Aorta (tissue), 5 donors: ENCODE data around the gene PHB1. TPM values are rescaled to one million over a fixed set of nuclear protein-coding genes. Genes with fewer than 3 reads are reported as not detected.
"Not testable (repeated sequence)": the region's sequence is repeated elsewhere in the genome, so short reads cannot be mapped to it uniquely, and the experiment has no call there.

ENCODE experiments used
- ATAC-seq: fragments of 200-7000 bp; cut with Tn5 transposase; one replicate; pipeline ENCODE4 v1.9.1; 2022; ENCODE audit warnings: moderate library complexity; ENCODE audit not compliant: low FRiP score
- DNase-seq, 2 donors: peaks; one replicate each; pipeline ENCODE4 v3.0.0-alpha.2; 2020
- H3K27ac ChIP-seq, 2 donors: one replicate each; pipeline ENCODE4 v1.5.1; 2013; ENCODE audit warnings: low read length in 2 of 2, mild to moderate bottlenecking in 2 of 2, moderate library complexity in 2 of 2, control low read depth in 1 of 2, inconsistent platforms in 1 of 2, low read depth in 1 of 2
- H3K27me3 ChIP-seq, 2 donors: one replicate each; pipeline ENCODE4 v1.6.1; 2013; ENCODE audit warnings: control low read depth in 1 of 2, low read length in 1 of 2, mild to moderate bottlenecking in 1 of 2, moderate library complexity in 1 of 2; ENCODE audit not compliant: insufficient read depth in 2 of 2, control insufficient read depth in 1 of 2
- H3K36me3 ChIP-seq, 2 donors: one replicate each; pipeline ENCODE4 v1.6.1; 2013; ENCODE audit warnings: control low read depth in 1 of 2, low read length in 1 of 2, mild to moderate bottlenecking in 1 of 2; ENCODE audit not compliant: insufficient read depth in 2 of 2, control insufficient read depth in 1 of 2
- H3K4me1 ChIP-seq, 2 donors: one replicate each; pipeline ENCODE4 v1.6.1; 2013; ENCODE audit warnings: low read length in 2 of 2, control low read depth in 1 of 2, mild to moderate bottlenecking in 1 of 2, moderate library complexity in 1 of 2; ENCODE audit not compliant: insufficient read depth in 2 of 2, control insufficient read depth in 1 of 2
- H3K4me3 ChIP-seq, 2 donors: one replicate each; pipeline ENCODE4 v1.5.1; 2013; ENCODE audit warnings: low read length in 2 of 2, control low read depth in 1 of 2, mild to moderate bottlenecking in 1 of 2
- H3K9me3 ChIP-seq: one replicate; pipeline ENCODE4 v1.6.1; 2013; ENCODE audit warnings: mild to moderate bottlenecking, low read length; ENCODE audit not compliant: control insufficient read depth
- WGBS, 2 donors: extraction: QIAGEN DNeasy Blood & Tissue Kit; methylation state at CpG; one replicate each; pipeline ENCODE4 v1.1.7; 2013; 5-methylcytosine and 5-hydroxymethylcytosine counted together
- intact Hi-C, 2 donors: fragments of 100-400 bp; cut with DNase I; formaldehyde crosslinking; loops; one replicate each; pipeline versions ENCODE4 v1.14.2 to v1.15.0; 2022
- polyA plus RNA-seq, 2 donors: library from polyadenylated mRNA; stranded (reverse); fragments of 200-250 nt; gene quantifications; one replicate each; pipeline ENCODE4 v1.2.3, GENCODE V29; 2013
- total RNA-seq, 2 donors: library from RNA; stranded (reverse); fragmentation: NEBNext Ultra II Directional; extraction: Animal tissue kit (Norgen Biotek cat#: 25700); gene quantifications; one replicate each; pipeline ENCODE4 v1.2.1, GENCODE V29; 2021
- donor health status: healthy with polysubstance abuse.
- donor health status: Bipolar disorder and iron deficiency.
- donor health status: DM: no; HTN: no; CAD: no.
- donor health status: DM: no; HTN: no; CAD: no.
- donor health status: DM: yes; HTN: yes; CAD: no.

Gene PHB1
- total and polyA plus RNA-seq, 4 donors = 67.9 to 91.3 (median 74.6) TPM

DNA sequence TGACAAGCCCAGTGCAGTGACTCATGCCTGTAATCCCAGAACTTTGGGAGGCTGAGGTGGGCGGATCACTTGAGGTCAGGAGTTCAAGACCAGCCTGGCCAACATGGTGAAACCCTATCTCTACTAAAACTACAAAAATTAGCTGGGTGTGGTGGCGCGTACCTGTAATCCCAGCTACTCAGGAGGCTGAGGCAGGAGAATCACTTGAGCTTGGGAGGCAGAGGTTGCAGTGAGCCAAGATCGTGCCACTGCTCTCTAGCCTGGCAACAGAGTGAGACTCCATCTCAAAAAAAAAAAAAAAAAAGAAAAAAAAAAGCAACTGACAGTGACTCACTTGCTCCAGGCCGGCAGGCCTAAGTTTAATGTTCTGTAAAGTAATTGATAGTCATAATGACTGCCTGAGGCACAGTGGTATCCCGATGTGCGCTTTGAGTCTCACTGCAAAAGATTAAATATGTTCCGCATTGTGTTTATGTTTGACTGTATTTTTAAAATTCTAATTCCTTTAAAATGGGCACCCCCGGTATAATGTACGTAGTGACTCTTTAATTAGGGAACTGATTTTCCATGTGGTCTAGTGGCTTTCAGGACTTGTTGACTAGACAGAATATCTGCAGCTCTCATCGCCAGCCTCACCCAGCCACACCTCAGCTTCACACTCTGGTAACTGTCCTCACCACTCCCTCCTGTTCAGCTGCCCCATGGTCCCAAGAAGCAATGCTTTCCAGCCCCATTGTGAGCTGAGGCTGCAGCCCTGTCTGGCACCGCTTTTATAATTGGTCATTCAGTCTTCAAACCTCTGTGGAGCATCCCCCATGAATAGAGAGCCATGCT, 25.0 kb downstream of the PHB1 start:
- 87 to 89% methylated on average over 12 of the region's 12 CpGs for WGBS, 2 donors
- H3K27ac ChIP-seq, H3K4me3 ChIP-seq, H3K27me3 ChIP-seq, DNase-seq, H3K9me3 ChIP-seq, ATAC-seq, intact Hi-C loops, H3K36me3 ChIP-seq, H3K4me1 ChIP-seq: not testable (repeated sequence)

DNA sequence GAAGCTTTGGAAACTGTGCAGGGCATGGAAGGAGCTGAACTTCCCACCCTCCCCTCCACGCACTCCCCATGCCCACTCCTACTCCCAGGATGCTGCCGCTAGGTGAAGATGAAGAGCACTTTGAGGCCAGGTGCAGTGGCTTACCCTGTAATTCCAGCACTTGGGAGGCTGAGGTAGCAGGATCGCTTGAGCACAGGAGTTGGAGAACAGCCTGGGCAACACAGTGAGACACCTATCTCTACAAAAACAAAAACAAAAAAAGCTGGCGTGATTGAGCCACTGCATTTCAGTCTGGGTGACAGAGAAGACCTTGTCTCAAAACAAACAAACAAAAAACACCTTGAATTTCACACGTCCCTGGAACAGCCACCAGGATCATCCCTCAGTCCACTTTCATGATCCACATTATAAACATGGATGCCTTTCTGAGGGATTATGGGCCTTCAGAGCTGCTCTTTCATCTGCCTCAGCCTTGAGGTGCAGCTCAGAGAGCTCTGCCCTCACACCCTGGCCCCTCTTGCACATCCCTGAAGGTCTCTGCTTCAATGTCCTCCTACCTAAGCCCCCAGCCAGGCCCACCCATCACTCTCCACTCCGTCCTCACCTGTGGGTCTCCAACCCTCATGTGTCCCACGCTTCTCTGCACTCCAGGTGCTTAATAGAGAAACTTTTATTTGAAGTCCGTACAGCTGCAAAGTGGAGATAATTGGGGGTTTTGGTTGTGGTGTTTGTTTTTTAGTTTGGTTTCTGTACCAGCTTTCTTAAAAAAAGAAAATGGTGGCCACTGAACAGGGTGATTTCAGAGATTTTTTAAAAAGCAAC, 25.8 kb downstream of the PHB1 start:
- 92 to 94% methylated on average over 8 of the region's 8 CpGs for WGBS, 2 donors
- no peaks in the 10 kb centered on the region for H3K27me3 ChIP-seq
- DNase-seq (no peak), ATAC-seq (no peak)
- no peaks in the 10 kb centered on the region for H3K4me1 ChIP-seq
- no peak overlapping the region for H3K27ac ChIP-seq
- intact Hi-C loops = no loop called here
- no peaks in the 10 kb centered on the region for H3K9me3 ChIP-seq
- H3K4me3 ChIP-seq = no peak overlapping the region
- no peaks in the 10 kb centered on the region for H3K36me3 ChIP-seq

DNA sequence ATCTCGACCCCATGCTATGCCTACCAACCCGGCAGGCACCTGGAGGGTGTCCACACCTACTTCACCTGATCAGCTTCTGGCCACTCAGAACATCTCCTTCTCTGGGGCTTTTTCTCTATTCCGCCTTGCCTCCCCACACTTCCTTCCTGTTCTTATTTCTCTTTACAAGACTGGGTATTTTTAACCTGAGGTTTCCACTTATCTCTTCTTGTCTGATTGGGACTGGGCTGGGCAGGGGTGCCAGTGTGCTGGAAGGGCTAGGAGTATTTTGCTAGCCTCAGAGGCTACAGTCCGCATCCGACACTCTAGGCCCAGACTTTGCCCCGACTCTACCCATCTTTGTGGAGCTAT, 26.4 kb downstream of the PHB1 start:
- WGBS, 2 donors = 94% methylated on average over 6 of the region's 6 CpGs
- Histone ChIP-seq H3K36me3 (no peaks in the 10 kb centered on the region), H3K4me3 (no peak overlapping the region), H3K9me3 (no peaks in the 10 kb centered on the region), H3K4me1 (no peaks in the 10 kb centered on the region), H3K27me3 (no peaks in the 10 kb centered on the region), H3K27ac (no peak overlapping the region)
- ATAC-seq (no peak), DNase-seq (no peak)
- intact Hi-C loops = no loop called here

DNA sequence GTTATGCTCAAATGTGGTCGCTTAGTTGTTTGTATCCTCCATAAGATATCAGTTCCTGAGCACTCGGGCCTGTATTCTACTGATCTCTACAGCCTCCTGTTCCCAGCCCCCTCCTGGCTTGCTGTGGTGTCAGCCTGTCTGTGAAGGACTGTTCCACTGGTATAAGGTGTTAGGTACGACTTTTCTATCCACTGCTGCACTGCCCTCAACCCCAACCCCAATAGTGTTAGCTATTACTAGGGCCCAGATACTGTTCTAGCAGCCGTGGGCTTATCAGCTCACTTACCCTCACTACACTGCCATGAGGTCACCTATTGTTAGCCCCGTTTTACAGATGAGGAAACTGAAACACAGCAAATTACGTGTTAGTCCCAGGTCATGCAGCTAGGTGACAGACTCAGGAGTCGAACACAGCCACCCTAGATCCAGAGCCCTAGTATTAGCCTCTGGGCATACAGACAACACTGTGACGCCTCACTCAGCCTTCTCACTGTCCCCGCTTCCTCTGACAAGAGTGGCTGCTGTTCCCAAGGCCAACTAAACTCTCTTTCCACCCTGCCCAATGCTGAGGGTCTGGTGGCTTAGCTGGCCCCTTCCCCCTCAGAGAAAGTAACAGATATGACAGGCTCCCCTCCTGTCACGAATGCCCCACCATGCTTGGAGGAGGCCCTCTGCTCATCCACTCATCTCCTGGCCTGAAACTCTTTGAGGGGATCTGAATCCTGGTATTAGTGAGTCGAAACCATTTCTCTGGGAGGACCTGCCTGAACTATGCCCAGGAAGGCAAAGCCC, 27.0 kb downstream of the PHB1 start:
- intact Hi-C loops = no loop called here
- Histone ChIP-seq H3K4me3 (no peak overlapping the region), H3K27me3 (no peaks in the 10 kb centered on the region), H3K36me3 (no peaks in the 10 kb centered on the region), H3K9me3 (no peaks in the 10 kb centered on the region), H3K4me1 (no peaks in the 10 kb centered on the region), H3K27ac (no peak overlapping the region)
- ATAC-seq = no peak
- DNase-seq = no peak
- WGBS, 2 donors = 90 to 92% methylated on average over 11 of the region's 11 CpGs

DNA sequence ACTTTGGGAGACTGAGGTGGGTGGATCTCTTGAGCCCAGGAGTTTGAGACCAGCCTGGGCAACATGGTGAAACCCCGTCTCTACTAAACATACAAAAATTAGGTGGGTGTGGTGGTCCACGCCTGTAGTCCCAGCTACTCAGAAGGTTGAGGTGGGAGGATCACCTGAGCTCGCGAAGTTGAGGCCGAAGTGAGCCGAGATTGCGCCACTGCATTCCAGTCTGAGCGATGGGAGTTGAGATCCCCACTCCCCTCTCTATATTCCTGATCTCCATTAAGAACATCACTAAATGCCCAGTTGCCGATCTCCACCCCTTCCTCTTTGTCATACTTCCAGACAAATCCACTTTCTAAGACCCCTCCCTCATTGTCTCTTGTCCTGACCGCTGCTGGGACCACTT, 28.3 kb downstream of the PHB1 start:
- DNase-seq (no peak), ATAC-seq (no peak)
- intact Hi-C loops = no loop called here
- no peaks in the 10 kb centered on the region for H3K27me3 ChIP-seq
- no peaks in the 10 kb centered on the region for H3K4me1 ChIP-seq
- no peak overlapping the region for H3K4me3 ChIP-seq
- no peak overlapping the region for H3K27ac ChIP-seq
- no peaks in the 10 kb centered on the region for H3K36me3 ChIP-seq
- WGBS, 2 donors = 95% methylated on average over 10 of the region's 10 CpGs
- no peaks in the 10 kb centered on the region for H3K9me3 ChIP-seq

DNA sequence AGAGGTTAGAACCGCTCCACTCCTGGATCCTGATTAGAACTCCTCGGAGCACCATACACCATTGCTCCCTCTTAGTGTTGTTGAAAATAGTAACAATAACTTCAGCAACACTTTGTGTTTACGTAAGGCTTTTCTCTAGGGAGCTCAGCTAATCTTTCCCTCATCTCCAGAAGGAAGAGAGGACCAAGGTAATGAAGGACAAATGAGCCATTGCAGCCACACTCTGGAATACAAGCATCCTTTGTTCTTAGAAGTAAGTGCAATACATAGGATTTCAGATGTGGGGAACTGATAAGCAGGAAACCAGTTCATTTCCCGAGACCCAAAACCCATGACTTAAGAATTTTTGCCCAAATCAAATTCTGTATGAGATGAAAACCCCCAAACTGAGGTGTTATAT, 29.7 kb downstream of the PHB1 start:
- Histone ChIP-seq H3K9me3 (no peaks in the 10 kb centered on the region), H3K36me3 (no peaks in the 10 kb centered on the region), H3K27ac (no peak overlapping the region), H3K27me3 (no peaks in the 10 kb centered on the region), H3K4me1 (no peaks in the 10 kb centered on the region), H3K4me3 (no peak overlapping the region)
- WGBS, 2 donors = 83 to 87% methylated on average over 4 of the region's 4 CpGs
- ATAC-seq = no peak
- intact Hi-C loops = no loop called here
- no peak for DNase-seq

DNA sequence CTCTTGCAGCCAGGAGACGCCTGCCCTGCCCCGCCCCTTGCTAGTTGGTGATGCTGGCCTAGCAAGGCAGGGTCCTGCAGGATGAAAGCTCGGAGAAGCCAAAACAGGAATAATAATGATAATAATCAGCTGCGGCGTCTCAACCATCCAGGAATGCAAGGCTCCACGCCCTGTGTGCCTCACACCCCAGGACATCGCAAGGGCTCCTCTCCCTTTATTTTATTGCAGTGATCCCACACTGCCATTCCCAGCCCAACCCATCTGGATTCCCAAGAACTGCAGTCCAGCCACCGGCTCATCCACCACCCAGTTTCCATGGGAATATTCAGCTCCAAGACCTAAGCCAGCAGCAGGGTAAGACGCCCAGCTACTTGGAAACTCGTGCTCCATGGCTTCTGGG, 31.6 kb downstream of the PHB1 start:
- no peak for ATAC-seq
- Histone ChIP-seq H3K4me1 (no peaks in the 10 kb centered on the region), H3K4me3 (no peak overlapping the region), H3K9me3 (no peaks in the 10 kb centered on the region), H3K27me3 (no peaks in the 10 kb centered on the region), H3K36me3 (no peaks in the 10 kb centered on the region), H3K27ac (no peak overlapping the region)
- WGBS, 2 donors = 83 to 88% methylated on average over 10 of the region's 10 CpGs
- no peak for DNase-seq
- intact Hi-C loops = no loop called here

DNA sequence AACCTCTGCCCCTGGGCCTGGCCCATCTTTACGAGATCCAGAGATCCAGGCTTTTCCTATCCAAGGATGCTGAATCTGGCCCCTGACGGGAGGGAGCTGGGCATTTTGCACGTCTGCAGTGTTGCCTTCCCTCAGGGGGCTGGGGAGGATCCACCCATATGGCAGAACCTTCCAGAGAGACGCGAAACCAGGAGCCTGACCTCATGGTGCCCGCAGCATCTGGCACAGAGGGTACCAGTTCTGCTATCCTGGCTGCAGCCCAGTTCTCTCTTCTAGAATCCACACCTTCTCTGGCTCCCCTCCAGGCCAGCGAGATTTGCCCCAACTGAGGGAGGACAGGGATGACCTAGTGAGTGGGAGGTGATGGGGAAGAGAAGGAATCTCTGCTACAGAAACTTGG, 32.1 kb downstream of the PHB1 start:
- Histone ChIP-seq H3K9me3 (no peaks in the 10 kb centered on the region), H3K36me3 (no peaks in the 10 kb centered on the region), H3K27me3 (no peaks in the 10 kb centered on the region), H3K4me1 (no peaks in the 10 kb centered on the region), H3K27ac (no peak overlapping the region), H3K4me3 (no peak overlapping the region)
- ATAC-seq = no peak
- intact Hi-C loops = no loop called here
- 60 to 62% methylated on average over 7 of the region's 7 CpGs for WGBS, 2 donors
- DNase-seq = peak in 1 of 2 donors; percentile 49
